ENCODE data around the gene ANKFN1. TPM values are rescaled to one million over a fixed set of nuclear protein-coding genes. Genes with fewer than 3 reads are reported as not detected.

ANKFN1 gene
- total RNA-seq, 1 experiment from 2014 or later: not detected

DNA sequence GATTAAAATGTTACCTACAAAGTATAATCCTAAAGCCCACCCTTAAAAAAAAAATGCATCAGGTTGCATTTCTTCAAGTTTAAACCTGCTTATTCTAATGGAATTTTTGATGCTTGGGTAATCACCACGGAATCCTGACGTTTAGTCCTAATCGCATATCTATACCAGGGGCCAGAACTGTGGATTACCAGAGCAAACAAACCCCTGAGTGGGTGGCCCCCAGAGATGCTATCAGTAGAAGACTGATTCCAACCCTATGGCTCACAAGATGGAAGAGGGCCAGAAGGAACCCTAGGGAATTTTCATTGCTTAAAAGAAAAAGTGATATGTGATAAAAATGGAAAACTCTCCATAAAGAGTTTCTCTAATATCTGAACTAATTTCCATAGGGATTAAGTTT lies 288.0 kb downstream of the ANKFN1 start:
- no peak overlapping the region for H2BK20ac ChIP-seq (ENCODE audit: low read depth, low read length, poor library complexity, severe bottlenecking)
- no peak overlapping the region for H2BK12ac ChIP-seq (ENCODE audit: insufficient read length, low read depth, low read length)
- Mint-ChIP-seq H3K4me1 (peaks cover 9 to 16% of the 10 kb centered on the region in 2 experiments), H3K9me3 (no peaks in the 10 kb centered on the region), H3K4me3 (no peak overlapping the region), H3K36me3 (ENCODE audit: insufficient read depth in 1 of 3, low read depth in 3 of 3) (no peaks in the 10 kb centered on the region), H3K27ac (no peak overlapping the region; a peak in 1 of 7 replicates), H3K27me3 (ENCODE audit: low read depth) (no peaks in the 10 kb centered on the region)
- H3K56ac ChIP-seq (ENCODE audit: insufficient read length, low read depth, low read length): no peak overlapping the region
- no peak overlapping the region for H4K91ac ChIP-seq (ENCODE audit: insufficient read length, low read depth, low read length)
- no peaks in the 10 kb centered on the region for H4K20me1 ChIP-seq (ENCODE audit: control insufficient read depth, insufficient read depth, insufficient read length)
- no peak overlapping the region for H3K14ac ChIP-seq (ENCODE audit: insufficient read depth, low read length)
- H3K23me2 ChIP-seq (ENCODE audit: insufficient read length, low read depth, low read length, poor library complexity, severe bottlenecking): no peaks in the 10 kb centered on the region
- no peak overlapping the region for H3K27ac ChIP-seq (ENCODE audit: insufficient read length, low read depth, low read length)
- no peak overlapping the region for H2BK120ac ChIP-seq (ENCODE audit: low read depth, low read length, poor library complexity, severe bottlenecking)
- DNase-seq: no peak
- no peak overlapping the region for H3K4ac ChIP-seq (ENCODE audit: low read depth, low read length)
- no peak overlapping the region for H2BK5ac ChIP-seq (ENCODE audit: insufficient read length, low read length)
- H3K4me1 ChIP-seq (ENCODE audit: insufficient read depth, low read length): no peaks in the 10 kb centered on the region
- H4K8ac ChIP-seq (replicated peaks; ENCODE audit: insufficient read length, low read depth, low read length): no peak overlapping the region
- no peak for TF ChIP-seq CTCF (conservative IDR thresholded peaks at IDR 0.05)
- no peak overlapping the region for H2AFZ ChIP-seq (ENCODE audit: low read length)
- H3K79me1 ChIP-seq (ENCODE audit: insufficient read depth, low read depth, low read length, poor library complexity, severe bottlenecking): no peaks in the 10 kb centered on the region
- H3K9me3 ChIP-seq (ENCODE audit: control insufficient read depth, low read depth, low read length): no peaks in the 10 kb centered on the region
- no peak overlapping the region for H3K23ac ChIP-seq (ENCODE audit: insufficient read length, low read depth, low read length)
- no peak overlapping the region for H2BK15ac ChIP-seq (ENCODE audit: low read depth, low read length)
- no peak overlapping the region for H3K18ac ChIP-seq (ENCODE audit: insufficient read length, low read depth, low read length)
- H4K5ac ChIP-seq (ENCODE audit: insufficient read length, low read depth, low read length): no peak overlapping the region
- no peak overlapping the region for H2AK5ac ChIP-seq (ENCODE audit: insufficient read length, low read length)
- H3K4me2 ChIP-seq (ENCODE audit: insufficient read depth, insufficient read length, low read length): no peak overlapping the region
- no peaks in the 10 kb centered on the region for H3K27me3 ChIP-seq (ENCODE audit: insufficient read depth, low read length)
- H3T11ph ChIP-seq (ENCODE audit: low read length): no peak overlapping the region
- no peak overlapping the region for H3K9ac ChIP-seq (ENCODE audit: extremely low read depth, insufficient read length, low read length)
- no CpG with 5 or more reads among the region's 3 CpGs for WGBS (ENCODE audit: extremely low coverage, insufficient read length, low lambda C conversion rate)
- H3K79me2 ChIP-seq (ENCODE audit: insufficient read depth, low read length): no peaks in the 10 kb centered on the region
